Stimulated activated CD4-positive, alpha-beta T cell treated with anti-CD3 and anti-CD28 coated beads, Interleukin-1b, Interleukin-23, amount 100 ng/mL, for 1 hour (primary cell): ENCODE data around the gene GGT6.

Source experiments
- DNase-seq, 2 donors: peaks; one replicate each; pipeline ENCODE4 v3.0.0-alpha.2; 2020; ENCODE audit warnings: low read depth in 2 of 2

Gene GGT6

DNA sequence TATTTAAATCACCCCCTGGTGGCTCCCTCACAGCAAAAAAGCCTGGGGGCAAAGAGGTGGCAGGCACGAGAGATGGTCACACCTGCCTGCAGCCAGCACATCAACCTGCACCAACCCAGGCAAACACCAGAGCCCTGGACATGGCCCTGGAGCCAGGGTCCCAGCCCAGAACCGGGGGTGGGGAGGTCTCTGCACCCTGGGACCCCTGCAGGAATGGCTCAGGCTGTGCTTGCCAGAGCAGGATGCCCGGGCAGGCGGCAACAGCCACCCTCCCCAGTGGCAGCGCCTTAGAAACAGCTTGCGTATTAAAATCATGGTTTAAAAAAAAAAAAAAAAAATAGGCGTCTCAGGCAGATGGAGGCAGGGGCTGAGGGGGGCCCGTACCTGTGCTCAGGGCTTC, 21.4 kb downstream of the GGT6 start:
- DNase-seq = no peak

DNA sequence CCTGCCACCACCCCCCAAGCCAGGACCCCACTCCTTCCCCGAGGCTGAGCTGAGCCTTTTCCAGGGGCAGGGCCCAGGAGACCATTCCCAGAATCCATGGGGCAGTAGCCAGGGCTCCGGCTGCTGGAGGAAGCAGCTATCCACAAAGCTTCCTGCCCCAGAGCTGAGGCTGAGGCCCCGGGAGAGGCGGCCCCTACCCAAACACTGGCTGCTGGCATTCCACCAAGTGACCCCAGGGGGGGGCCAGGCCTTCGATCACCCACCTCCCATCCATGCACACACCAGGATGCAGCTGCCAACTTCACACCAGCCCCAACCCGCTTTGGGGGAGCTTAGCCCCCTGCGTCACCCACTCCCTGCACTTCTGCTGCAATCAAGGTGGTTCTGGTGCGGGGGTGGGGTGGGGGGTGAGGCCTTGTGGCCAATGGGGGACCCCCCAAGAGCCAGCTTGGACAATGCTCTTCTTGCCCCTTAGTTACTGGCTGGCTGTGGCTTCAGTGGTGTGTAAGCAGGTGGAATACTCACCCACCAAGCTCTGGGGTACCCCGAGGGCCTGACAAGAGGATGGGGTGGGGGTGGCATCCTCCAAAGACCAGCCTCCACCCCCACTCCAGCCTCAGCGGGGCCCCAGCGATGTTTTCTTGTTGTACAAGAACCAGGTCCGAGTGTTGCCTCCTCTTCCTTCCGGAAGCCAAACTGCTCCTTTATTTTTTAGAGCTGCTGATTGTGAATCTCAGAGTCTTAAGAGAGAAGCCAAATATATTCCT, 22.0 kb downstream of the GGT6 start:
- DNase-seq = no peak

DNA sequence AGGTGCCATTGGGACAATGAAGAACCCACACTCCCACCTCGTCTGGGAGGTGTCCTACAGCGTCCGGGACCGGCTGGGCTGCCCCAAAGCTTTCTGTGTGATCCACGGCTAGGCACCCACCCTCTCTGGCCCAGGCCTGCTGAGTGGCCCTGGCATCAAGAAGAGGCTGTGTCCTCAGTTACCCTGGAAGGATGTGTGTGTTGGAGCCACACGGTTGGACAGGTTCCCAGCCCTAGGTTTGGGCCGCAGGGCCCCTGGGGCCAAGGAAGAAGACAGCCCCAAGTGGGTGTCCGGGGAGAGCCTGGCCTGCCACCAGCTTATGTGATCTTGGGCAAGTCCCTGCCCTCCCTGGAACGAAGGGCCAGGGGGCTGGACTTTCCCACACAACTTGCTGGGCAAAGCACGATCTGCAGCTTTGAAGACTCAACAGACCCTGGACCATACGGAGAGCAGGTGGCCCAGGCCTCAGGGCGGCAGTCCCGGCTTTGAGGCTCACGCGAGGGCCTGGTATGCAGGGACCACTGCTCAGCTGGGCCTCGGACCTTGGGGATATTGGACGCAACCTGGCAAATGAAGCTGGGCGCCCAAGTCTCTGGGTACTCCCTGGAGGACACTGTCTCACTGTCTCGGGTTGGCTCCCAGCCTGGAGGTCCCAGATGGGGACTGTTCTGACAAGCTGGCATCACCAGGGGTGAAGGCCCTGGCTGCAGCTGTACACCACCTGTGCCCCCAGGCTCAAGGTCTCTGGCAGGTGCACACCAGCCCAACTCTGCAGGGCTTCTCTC, 22.7 kb downstream of the GGT6 start:
- DNase-seq = no peak

DNA sequence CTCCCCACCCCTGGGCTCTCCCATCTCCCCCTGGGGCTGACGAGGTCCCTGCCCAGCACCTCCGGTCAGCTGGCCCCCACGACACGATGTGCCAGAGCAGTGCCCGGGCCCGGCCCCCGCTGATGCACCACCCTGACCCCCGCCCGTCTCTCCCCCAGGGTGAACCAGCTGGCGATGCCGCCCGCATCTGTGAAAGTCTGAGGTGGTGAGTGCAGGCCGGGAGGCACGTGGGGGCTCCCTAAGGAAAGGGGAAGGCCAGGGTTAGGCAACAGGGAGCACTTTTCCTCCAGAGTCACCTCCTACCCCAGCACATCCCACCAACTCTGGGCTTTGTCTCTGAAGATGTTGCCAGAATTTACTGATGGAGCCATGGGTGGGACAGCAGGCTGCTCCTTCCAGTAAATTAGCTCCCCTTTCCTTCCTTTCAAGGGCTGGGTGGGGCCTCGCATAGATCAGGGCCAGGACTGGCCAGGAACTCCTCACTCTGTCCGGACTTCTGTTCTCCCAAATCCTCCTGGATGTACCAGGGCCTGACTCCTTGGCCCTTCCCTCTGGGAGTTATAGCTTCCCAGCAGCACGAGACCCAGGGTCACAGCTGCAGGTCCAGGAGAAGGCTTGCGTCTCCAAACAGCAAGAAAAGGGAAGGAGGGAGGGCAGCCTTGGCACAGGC, 23.5 kb downstream of the GGT6 start:
- no peak for DNase-seq

DNA sequence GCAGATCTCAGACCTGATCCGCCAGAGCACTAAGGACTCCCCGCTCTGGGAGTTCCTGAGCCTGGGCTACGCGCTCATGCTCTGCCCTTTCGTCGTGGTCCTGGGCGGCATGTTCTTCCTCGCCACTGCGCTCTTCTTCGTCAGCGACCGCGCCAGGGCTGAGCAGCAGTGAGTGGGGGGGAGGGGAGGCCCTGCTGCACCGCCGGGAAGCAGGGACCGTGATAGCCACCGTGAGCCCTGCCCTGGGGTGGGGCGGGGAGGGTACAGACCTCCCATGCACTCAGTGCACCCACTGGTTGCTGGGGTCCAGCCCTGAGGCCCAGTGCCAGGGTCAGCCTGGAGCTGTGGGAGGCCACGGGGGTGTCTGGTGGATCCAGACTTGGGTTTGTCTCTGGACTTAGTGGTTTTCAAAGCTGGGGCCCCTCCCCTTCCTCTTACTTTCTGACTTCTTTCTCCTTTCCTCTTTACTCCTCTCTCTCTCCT, 24.1 kb downstream of the GGT6 start:
- DNase-seq = no peak

DNA sequence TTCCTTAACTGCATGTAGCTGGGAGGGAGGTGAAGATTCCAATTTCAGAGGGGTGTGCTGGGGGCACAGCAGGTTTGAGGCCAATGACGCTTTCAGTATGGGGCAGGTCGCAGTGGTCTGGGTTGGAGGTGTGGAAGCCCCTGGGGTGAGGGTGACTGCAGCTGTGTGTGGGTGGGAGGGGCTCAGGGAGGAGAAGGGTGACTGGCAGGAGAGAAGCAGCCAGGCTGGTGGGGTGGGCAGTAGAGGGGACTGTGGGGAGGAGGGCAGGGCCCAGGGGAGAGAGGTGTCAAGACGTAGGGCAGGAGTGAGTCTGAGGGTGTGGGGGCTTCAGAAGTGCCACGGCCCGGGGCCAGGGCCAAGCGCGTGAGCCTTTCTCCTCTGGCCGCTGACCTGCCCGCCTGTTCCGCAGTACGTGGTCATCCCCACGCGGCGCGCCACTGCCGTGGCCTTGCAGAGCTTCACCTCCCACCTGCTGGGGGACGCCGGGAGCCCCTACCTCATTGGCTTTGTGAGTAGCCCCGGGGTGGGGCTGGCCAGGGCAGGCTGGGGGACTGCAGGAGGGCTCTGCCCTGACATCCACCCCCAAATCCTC, 24.6 kb downstream of the GGT6 start:
- no peak for DNase-seq

DNA sequence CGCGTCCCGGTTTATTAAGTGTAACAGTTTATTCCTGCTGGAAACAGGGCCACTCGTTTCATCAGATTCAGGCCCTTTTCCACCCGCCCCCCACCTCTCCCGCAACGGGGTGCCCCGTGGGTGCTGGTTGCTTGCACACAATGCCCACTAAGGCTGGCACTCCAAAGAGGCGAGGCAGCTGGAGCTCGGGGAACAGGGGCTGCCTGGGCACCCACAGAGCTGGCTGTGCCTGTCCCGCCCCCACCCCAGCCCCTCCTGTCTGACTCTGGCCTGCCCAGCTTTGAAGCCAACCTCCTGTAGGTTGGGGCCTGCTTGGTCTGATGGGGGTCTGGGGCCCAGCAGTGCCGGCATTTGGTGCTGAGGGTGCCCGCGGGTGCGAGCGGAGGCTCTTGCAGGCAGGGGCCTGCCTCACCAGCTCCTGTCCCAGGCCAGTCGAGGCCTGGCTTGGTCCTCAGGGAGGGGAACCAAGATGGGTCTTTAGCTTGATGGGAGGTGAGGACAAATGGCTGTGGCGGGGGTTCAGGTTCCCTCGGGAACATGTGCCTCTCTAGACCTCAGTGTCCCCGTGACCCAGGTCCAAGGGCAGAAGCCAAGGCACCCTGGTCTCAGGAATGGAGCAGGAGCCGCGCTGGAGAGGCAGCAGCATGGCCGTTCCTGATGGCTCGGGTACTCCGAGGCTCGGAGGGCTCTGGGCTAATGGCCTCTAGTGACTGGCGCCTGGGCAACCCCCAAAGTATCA, 25.3 kb downstream of the GGT6 start:
- no peak for DNase-seq

DNA sequence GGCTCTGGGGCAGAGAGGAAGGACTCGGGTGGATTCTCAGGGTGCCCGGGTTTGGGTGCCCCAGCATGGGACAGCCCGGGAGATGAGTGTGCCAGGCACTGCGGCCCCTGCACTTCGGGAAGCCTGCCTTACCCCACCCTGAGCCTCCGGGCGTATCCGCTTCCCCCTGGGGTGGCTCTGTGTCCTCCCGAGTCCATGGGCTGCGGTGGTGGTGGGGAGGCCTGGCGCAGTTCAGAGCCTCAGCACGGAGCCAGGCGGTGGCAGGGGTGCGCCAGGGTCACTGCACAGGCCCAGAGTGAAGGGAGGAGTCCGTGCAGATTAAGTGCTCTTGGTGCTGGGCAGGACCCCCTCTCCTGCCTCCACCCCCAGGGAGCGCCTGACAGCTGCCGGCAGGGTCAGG, 25.9 kb downstream of the GGT6 start:
- no peak for DNase-seq

DNA sequence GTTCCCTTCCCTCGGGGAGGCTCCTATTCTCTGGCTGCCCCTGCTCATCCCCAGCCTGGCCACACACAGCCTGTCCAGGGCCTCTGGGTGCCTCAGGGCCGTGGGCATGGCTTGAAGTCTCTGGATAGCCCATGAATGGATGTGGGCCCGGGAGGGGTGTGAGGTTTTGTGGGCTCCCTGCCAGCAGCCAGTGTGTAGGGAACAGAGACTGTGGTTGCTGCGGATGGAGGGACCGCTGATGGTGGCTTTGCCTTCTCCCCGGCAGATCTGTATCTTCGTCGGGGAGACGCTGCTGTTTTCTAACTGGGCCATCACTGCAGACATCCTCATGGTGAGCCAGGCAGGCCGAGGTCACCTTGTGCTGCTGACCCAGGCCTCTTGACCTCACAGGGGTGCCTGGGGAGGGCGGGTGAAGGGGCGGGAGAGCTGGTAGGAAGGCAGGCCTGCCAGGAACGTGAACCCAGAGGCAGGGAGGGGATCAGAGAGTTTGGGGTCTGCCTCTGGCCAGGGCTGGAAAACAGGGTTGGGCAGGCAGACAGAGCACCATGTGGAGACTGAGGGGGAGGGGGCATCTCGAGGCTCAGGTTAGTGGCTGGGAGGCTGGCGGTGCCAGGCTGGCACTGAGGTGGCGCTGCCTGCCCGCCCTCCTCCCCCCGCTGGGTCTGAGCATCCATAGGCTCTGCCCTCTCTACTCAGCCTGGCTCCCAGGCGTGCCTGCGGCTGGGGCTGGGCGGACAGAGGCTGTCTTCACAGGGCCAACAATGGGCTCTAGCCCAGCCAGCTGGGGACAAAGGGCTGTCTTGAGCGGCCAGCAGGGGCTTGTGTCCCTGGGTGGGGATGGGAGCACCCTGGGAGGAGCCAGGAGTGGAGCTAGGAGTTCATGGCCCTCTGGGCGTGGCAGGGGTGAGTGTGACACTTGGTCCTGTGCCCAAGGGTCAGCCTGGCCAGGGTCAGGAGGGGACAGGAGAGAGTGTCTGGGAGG, 26.6 kb downstream of the GGT6 start:
- no peak for DNase-seq

DNA sequence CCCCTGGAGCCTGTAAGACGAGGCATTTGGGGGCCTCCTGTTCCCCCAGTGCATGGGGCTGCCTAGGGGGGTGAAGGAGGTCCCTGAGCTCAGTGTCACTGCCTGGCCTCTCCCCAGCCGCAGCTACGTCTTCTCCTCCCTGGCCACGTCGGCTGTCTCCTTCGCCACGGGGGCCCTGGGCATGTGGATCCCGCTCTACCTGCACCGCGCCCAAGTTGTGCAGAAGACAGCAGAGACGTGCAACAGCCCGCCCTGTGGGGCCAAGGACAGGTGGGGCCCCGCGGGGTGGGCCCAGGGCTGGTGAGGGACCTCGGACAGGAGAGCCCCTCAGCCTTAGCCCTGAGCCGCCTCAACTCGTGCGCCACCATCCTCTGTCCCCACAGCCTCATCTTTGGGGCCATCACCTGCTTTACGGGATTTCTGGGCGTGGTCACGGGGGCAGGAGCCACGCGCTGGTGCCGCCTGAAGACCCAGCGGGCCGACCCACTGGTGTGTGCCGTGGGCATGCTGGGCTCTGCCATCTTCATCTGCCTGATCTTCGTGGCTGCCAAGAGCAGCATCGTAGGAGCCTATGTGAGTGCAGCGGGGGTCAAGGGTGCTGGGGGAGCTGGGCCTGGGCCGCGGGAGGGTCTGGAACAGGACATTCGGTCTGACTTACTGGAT, 27.4 kb downstream of the GGT6 start:
- no peak for DNase-seq

DNA sequence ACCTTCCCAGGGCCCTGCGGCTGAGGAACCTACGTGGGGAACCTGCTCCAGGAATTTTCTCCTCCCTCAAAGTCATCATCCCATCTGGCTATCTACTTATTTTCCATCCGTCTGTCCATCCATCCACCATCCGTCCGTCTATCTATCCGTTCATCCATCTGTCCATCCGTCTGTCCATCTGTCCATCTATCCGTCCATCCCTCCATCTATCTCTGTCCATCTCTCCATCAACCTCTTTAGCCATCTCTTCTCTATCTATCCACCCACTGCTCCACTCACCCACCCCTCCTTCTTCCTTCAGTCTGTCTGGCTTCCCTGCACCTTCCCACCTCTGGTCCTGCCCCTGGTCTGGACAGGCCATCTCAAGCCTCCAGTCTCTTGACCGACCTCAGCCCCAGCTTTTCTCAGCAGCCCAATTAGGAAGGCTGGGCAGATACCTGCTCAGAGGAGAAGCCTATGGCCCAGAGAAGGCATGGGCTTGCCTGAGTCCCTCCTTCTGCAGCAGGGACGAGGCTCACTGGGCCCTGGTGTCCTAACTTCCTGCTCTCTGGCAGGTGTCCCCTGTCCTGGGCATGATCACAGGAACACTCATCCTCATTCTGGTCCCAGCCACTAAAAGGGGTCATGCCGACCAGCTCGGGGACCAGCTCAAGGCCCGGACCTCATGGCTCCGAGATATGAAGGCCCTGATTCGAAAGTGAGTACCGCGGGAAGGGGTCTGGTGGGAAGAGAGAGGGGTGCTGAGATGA, 28.2 kb downstream of the GGT6 start:
- no peak for DNase-seq

DNA sequence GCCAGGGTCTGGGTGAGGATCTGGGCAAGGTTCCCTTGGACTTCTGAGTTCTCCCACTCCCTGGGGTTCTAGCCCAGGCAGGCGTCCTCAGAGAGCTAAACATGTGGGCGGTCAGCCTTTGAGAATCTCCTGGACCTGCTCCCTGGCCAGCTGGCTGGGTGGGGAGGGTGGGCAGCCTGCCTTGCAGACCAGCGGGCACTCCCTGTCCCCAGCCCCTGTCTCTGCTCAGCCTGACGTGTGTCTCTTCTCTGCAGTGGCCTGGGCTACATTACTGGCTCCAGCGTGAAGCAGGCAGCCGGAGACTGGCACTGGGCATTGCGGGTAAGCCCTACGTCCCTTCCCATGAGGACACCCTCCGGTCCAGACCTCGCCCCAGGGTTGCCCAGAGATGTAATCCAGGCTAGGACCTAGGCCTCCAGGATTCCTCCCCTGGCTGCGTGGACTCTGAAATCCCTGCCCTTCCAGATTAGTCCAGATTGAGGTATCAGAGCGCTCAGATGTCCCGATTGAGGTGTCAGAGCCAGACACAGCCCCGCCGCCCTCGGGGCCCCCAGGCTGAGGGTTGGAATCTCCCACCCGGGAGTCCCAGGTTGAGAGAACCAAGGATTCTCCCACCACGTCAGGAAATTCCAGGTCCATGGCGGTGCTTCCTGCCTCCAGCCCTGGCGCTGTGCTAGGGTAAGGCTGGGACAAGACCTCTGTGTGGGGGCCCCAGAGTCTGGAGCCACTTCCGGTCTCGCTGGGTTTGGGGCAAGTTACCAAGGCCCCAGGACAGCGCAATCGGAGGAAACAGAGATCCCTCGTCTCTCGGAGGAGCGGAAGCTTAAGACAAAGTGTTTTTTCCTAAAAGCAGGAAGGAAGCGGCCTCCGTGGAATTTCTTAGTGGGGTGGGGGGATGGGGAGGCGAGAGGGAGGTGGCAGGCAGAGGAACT, 29.3 kb downstream of the GGT6 start:
- DNase-seq = no peak

DNA sequence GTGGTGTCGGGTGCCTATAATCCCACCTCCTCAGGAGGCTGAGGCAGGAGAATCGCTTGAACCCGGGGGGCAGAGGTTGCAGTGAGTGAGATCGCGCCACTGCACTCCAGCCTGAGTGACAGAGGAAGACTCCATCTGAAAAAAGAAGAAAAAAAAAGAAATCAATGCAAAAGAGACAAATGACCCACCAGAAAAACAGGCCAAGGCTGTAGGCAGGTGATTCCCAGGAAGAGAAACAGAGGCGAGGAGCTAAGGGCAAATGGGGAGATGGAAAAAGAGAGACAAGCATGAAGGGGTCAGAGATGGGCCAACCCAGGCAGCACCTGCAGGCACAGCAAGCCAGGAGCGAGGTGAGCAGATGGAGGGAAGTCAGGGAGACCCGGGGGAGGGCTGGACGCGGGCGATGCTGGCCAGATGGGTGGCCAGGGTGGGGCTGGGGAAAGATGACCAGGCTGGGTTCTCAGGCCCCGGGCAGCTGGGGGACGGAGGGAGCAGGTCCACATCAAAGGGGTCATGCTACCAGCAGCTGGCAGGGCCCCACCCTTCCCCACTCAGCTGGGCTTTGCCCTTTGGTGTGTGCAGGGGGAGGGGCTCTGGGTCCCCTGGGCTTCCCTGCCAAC, 30.7 kb downstream of the GGT6 start:
- no peak for DNase-seq

DNA sequence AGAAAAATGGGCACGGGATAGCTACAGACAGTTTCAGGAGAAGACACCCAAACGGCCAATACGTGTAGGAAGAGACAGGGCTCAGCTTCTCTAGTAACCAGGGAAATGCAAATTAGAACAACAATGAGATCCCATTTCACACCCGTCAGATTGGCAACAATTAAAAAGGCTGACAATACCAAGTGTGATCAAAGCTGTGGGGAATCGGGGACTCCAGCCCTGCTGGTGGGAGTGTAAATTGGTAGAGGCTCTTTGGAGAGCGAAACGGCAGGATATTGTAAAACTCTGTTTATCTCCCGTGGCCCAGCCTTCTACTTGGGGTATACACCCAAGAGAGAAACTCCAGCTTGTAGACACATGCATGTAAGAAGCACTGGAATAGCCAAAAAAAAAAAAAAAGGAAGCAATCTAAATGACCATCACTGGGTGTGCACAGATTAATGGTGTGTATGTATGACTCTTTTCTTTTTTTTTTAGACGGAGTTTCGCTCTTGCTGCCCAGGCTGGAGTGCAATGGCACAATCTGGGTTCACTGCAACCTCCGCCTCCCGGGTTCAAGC, 32.7 kb downstream of the GGT6 start:
- DNase-seq = no peak

DNA sequence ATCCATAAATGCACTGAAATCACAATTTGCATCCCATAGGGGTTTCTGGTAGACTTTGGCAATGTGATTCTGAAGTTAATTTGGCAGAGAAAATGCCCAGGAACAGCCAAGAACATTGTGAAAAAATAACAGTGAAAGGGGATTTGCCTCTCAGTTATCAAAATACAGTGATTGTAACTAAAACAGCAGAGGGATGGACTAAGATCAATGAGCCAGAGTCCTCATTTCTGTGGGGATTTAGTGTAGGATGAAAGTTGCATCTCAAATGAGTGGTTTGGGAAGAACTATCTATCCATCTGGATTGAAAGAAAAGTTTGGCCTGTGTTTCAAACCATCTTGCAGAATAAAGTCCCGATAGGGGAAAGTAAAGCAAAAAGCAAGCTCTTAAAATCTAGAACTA, 33.2 kb downstream of the GGT6 start:
- no peak for DNase-seq

DNA sequence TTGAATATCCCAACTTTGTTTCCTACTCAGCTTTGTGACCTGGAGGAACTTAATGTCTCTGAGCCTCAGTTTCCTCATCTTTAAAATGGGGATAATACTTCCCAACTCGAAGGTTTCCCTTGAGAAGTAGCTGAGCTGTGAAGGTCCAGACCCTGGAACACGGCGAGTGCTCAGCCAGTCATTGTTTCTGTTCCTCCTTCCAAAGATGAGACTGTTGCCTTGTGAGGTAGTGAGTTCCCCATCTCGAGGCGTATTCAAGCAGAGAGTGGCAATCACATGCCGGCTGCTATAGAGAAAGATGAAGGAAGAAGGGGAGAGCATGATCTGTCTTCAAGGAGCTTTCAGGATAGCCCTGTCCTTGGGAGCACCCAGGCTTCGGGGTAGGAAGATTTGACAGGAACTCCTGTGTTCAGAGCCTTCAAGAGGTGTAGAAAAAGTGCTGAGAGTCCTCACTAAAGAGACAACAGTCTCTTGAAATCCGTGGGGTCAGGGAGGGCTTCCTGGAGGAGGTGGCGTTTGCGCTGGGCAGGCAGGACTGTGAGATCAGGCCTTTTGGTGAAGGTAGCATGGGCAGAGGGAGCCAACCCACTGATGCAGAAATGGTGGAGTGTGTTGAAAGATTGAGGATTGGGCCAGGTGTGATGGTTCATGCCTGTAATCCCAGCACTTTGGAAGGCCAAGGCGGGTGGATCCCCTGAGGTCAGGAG, 34.5 kb downstream of the GGT6 start:
- DNase-seq = no peak

DNA sequence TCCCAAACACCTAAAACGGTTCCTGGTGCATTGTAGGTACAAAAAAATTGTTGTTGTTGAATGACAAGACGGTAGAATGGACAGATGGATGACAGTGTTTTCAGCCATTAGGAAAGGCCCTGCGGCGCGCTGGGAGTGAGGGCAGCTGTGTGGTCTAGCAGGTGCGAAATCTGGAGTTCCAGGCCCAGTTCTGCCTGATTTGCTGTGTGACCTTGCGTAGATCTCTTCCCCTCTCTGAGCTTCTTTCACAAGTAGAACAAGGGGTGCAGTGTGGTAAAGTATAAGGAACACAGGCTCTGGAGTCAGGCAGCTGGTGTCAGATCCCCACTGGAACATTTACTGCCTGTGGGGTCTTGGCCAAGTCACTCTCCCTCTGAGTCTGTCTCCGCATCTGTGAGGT, 36.4 kb downstream of the GGT6 start:
- DNase-seq = no peak
